Keratinocyte (primary cell): ENCODE results near the gene AUH. TPM values are rescaled to one million over a fixed set of nuclear protein-coding genes. Genes with fewer than 3 reads are reported as not detected.

ENCODE experiments used
- DNase-seq: peaks from one replicate; pipeline ENCODE4 v3.0.0-alpha.2; 2011; ENCODE audit warnings: low read depth, missing footprints, low spot score
- FAIRE-seq: peaks from 2 replicates; lab custom pipeline; 2011; peaks lifted over from hg19 to GRCh38; lab: Jason Lieb, UNC
- H2AFZ ChIP-seq: 2 replicates; pipeline ENCODE4 v1.6.0; 2012; ENCODE audit warnings: low read length, control low read depth, inconsistent platforms; ENCODE audit not compliant: control insufficient read depth
- H3K27ac ChIP-seq: 2 replicates; pipeline ENCODE4 v1.5.1; 2011; ENCODE audit warnings: low read length; ENCODE audit not compliant: control insufficient read depth, insufficient read depth
- H3K27me3 ChIP-seq: 3 replicates; pipeline ENCODE4 v1.6.0; 2011; ENCODE audit warnings: low read length; ENCODE audit not compliant: control insufficient read depth, insufficient read depth; ENCODE audit errors: extremely low read depth
- H3K36me3 ChIP-seq, 2 experiments: 2 replicates in 1 of 2; 3 replicates in 1 of 2; pipeline ENCODE4 v1.5.1; 2011; ENCODE audit warnings: low read length in 2 of 2, mild to moderate bottlenecking in 1 of 2; ENCODE audit not compliant: control insufficient read depth in 2 of 2, insufficient read depth in 2 of 2; ENCODE audit errors: extremely low read depth in 1 of 2
- H3K4me1 ChIP-seq: 3 replicates; pipeline ENCODE4 v1.5.1; 2011; ENCODE audit warnings: low read length; ENCODE audit not compliant: control insufficient read depth, insufficient read depth; ENCODE audit errors: extremely low read depth
- H3K4me2 ChIP-seq: 3 replicates; pipeline ENCODE4 v1.6.0; 2011; ENCODE audit warnings: low read depth, low read length; ENCODE audit not compliant: control insufficient read depth, insufficient read depth; ENCODE audit errors: extremely low read depth
- H3K4me3 ChIP-seq, 3 experiments: fragments of 200-600 bp in 1 of 3; sonication (generic) in 1 of 3; 2 replicates in 2 of 3; 3 replicates in 1 of 3; pipeline ENCODE4 v1.5.1; 2011 to 2016; ENCODE audit warnings: low read length in 3 of 3, mild to moderate bottlenecking in 3 of 3, control low read depth in 2 of 3, inconsistent platforms in 1 of 3, low read depth in 1 of 3, mixed read lengths in 1 of 3, mixed run types in 1 of 3, moderate library complexity in 1 of 3; ENCODE audit not compliant: control insufficient read depth in 2 of 3, insufficient read depth in 2 of 3; ENCODE audit errors: extremely low read depth in 1 of 3
- H3K79me2 ChIP-seq: 2 replicates; pipeline ENCODE4 v1.6.0; 2012; ENCODE audit warnings: low read length; ENCODE audit not compliant: control insufficient read depth, insufficient read depth
- H3K9ac ChIP-seq: 3 replicates; pipeline ENCODE4 v1.6.0; 2011; ENCODE audit warnings: low read length; ENCODE audit not compliant: control insufficient read depth, insufficient read depth; ENCODE audit errors: extremely low read depth
- H3K9me1 ChIP-seq: 3 replicates; pipeline ENCODE4 v1.6.0; 2011; ENCODE audit warnings: low read length; ENCODE audit not compliant: control insufficient read depth, insufficient read depth; ENCODE audit errors: extremely low read depth
- H3K9me3 ChIP-seq: 2 replicates; pipeline ENCODE4 v1.5.1; 2012; ENCODE audit warnings: low read depth, low read length; ENCODE audit not compliant: control insufficient read depth
- H4K20me1 ChIP-seq: 3 replicates; pipeline ENCODE4 v1.6.0; 2011; ENCODE audit warnings: low read length; ENCODE audit not compliant: control insufficient read depth, insufficient read depth; ENCODE audit errors: extremely low read depth
- CTCF ChIP-seq, 3 experiments: IDR thresholded peaks in 1 of 3; conservative IDR thresholded peaks in 1 of 3; optimal IDR thresholded peaks in 1 of 3; 2 replicates in 2 of 3; 3 replicates in 1 of 3; pipeline versions ENCODE3 to v1.5.1; 2011; ENCODE audit warnings: low read length in 3 of 3, mild to moderate bottlenecking in 3 of 3, moderate library complexity in 2 of 3, control low read depth in 1 of 3, inconsistent platforms in 1 of 3; ENCODE audit not compliant: insufficient read depth in 2 of 3; ENCODE audit errors: extremely low read depth in 1 of 3
- EZH2 ChIP-seq: IDR thresholded peaks from one replicate; pipeline ENCODE4 v1.6.1; 2012; ENCODE audit warnings: inconsistent platforms, mild to moderate bottlenecking, low read length, moderate library complexity
- dilution Hi-C: fragments of 300-500 bp; cut with MboI; formaldehyde crosslinking; loops from one replicate; pipeline ENCODE4 v1.7.0; 2020; ENCODE audit warnings: low sequenced_read_pairs; ENCODE audit not compliant: extremely low pct_ligation_motif_present
- polyA plus RNA-seq, 5 experiments: library from polyadenylated mRNA; depleted of rRNA in 3 of 5; stranded (reverse) in 3 of 5; stranded (forward) in 1 of 5; unstranded in 1 of 5; fragments of >200 nt; gene quantifications; 1 replicate in 1 of 5; 2 replicates in 3 of 5; 3 replicates in 1 of 5; pipeline versions ENCODE4 v1.2.1 to v1.2.3, GENCODE V29; 2011 to 2012; ENCODE audit warnings: missing spikeins in 2 of 5, low read depth in 1 of 5, low replicate concordance in 1 of 5

The AUH gene
- polyA plus RNA-seq, 1 donor (not counting 4 experiments of a cell fraction or from before 2014, with no cell fraction given): 5.5 TPM

- no peaks in the 10 kb centered on the region for H3K9me1 ChIP-seq
- no peaks in the 10 kb centered on the region for H3K79me2 ChIP-seq
- DNase-seq (peak; percentile 54), FAIRE-seq (peak; percentile 88)
- no peak overlapping the region for H2AFZ ChIP-seq
- no peaks in the 10 kb centered on the region for H3K36me3 ChIP-seq
- dilution Hi-C loops: no loop called here
- no peaks in the 10 kb centered on the region for H3K27me3 ChIP-seq
- H3K4me3 ChIP-seq: peak overlapping the region in 1 of 3 experiments; percentile 25
- H3K27ac ChIP-seq: peak overlapping the region; percentile 54
- H3K9ac ChIP-seq: no peak overlapping the region
- H4K20me1 ChIP-seq: no peaks in the 10 kb centered on the region
- peak overlapping the region; percentile 79 for H3K4me2 ChIP-seq
- peaks cover 20% of the 10 kb centered on the region for H3K4me1 ChIP-seq
- no peaks in the 10 kb centered on the region for H3K9me3 ChIP-seq
- no peak for TF ChIP-seq EZH2
- TF ChIP-seq CTCF (optimal IDR thresholded peaks at IDR 0.05 in 1 of 3, IDR thresholded peaks at IDR 0.05 in 1 of 3, conservative IDR thresholded peaks at IDR 0.05 in 1 of 3; ENCODE audit: extremely low read depth in 1 of 3, insufficient read depth in 2 of 3, low read length in 3 of 3): no peak
Measured at GRCh38 chr9:91395553-91396471, 34.1 kb upstream of the AUH start.

- dilution Hi-C loops: no loop called here
- Histone ChIP-seq H3K27ac (peak overlapping the region; percentile 54), H3K4me2 (peak overlapping the region; percentile 79)
Measured at GRCh38 chr9:91395106-91395552, 33.4 kb upstream of the AUH start.

More at GRCh38 chr9:91395106-91395552, 33.4 kb upstream of the AUH start:
- H2AFZ ChIP-seq: no peak overlapping the region
- no peak overlapping the region for H3K4me3 ChIP-seq
- H3K4me1 ChIP-seq: peaks cover 20% of the 10 kb centered on the region
- H3K27me3 ChIP-seq: no peaks in the 10 kb centered on the region
- no peaks in the 10 kb centered on the region for H3K9me1 ChIP-seq
- TF ChIP-seq EZH2: no peak
- TF ChIP-seq CTCF (optimal IDR thresholded peaks at IDR 0.05 in 1 of 3, IDR thresholded peaks at IDR 0.05 in 1 of 3, conservative IDR thresholded peaks at IDR 0.05 in 1 of 3; ENCODE audit: extremely low read depth in 1 of 3, insufficient read depth in 2 of 3, low read length in 3 of 3): no peak
- no peaks in the 10 kb centered on the region for H3K9me3 ChIP-seq
- peak; percentile 49 for FAIRE-seq
- H3K36me3 ChIP-seq: no peaks in the 10 kb centered on the region
- no peaks in the 10 kb centered on the region for H4K20me1 ChIP-seq
- DNase-seq: no peak
- no peak overlapping the region for H3K9ac ChIP-seq
- H3K79me2 ChIP-seq: no peaks in the 10 kb centered on the region
